CD4-positive, alpha-beta T cell (primary cell): ENCODE data around the gene VIPR2. TPM values are rescaled to one million over a fixed set of nuclear protein-coding genes. Genes with fewer than 3 reads are reported as not detected.

Experiments used
- ATAC-seq: fragments of 200-7000 bp; cut with Tn5 transposase; one replicate; pipeline ENCODE4 v1.10.0; 2022; ENCODE audit warnings: mild to moderate bottlenecking; ENCODE audit not compliant: poor library complexity
- CTCF ChIA-PET: fragments of 350-600 bp; sonication (Branson Sonifier 250); formaldehyde crosslinking; loops from one replicate; lab custom pipeline; 2021; ENCODE audit warnings: antibody characterized with exemption, inconsistent platforms; lab: Charles Lee
- POLR2A ChIA-PET: fragments of 350-600 bp; sonication (Branson Sonifier 250); formaldehyde crosslinking; loops from one replicate; lab custom pipeline; 2021; ENCODE audit warnings: antibody characterized with exemption, inconsistent platforms; lab: Charles Lee
- DNase-seq, 14 experiments: peaks; one replicate each; pipeline ENCODE4 v3.0.0-alpha.2; 2013 to 2020; ENCODE audit warnings: mixed read lengths in 2 of 14
- H3K27ac ChIP-seq, 2 donors: one replicate each; pipeline versions ENCODE4 v1.5.1 to v1.7.0; 2013; ENCODE audit warnings: low read length in 2 of 2, low read depth in 1 of 2, mild to moderate bottlenecking in 1 of 2
- H3K27me3 ChIP-seq, 2 experiments: 1 replicate in 1 of 2; 2 replicates in 1 of 2; pipeline versions ENCODE4 v1.6.1 to v1.7.0; 2013; ENCODE audit warnings: low read length in 2 of 2, control low read depth in 1 of 2, mild to moderate bottlenecking in 1 of 2, moderate library complexity in 1 of 2; ENCODE audit not compliant: insufficient read depth in 2 of 2, control insufficient read depth in 1 of 2
- H3K36me3 ChIP-seq: one replicate; pipeline ENCODE4 v1.6.1; 2013; ENCODE audit warnings: low read length, control low read depth; ENCODE audit not compliant: insufficient read depth
- H3K4me1 ChIP-seq: one replicate; pipeline ENCODE4 v1.6.1; 2013; ENCODE audit warnings: low read length, control low read depth; ENCODE audit not compliant: insufficient read depth
- H3K4me3 ChIP-seq: one replicate; pipeline ENCODE4 v1.5.1; 2013; ENCODE audit warnings: mild to moderate bottlenecking, low read length, moderate library complexity
- H3K9me3 ChIP-seq, 2 experiments: 1 replicate in 1 of 2; 2 replicates in 1 of 2; pipeline versions ENCODE4 v1.6.1 to v1.7.0; 2013; ENCODE audit warnings: low read length in 2 of 2, mild to moderate bottlenecking in 2 of 2, control low read depth in 1 of 2, moderate library complexity in 1 of 2; ENCODE audit not compliant: control insufficient read depth in 1 of 2, insufficient read depth in 1 of 2
- H3K27ac Mint-ChIP-seq: one replicate; pipeline ENCODE4 v1.8.0; 2020; ENCODE audit warnings: mixed read lengths
- H3K27me3 Mint-ChIP-seq: one replicate; pipeline ENCODE4 v1.8.0; 2021; ENCODE audit warnings: mixed read lengths
- H3K36me3 Mint-ChIP-seq: one replicate; pipeline ENCODE4 v1.8.0; 2021; ENCODE audit warnings: low read depth, mixed read lengths
- H3K4me1 Mint-ChIP-seq: one replicate; pipeline ENCODE4 v1.8.0; 2021; ENCODE audit warnings: low read depth, mixed read lengths
- H3K4me3 Mint-ChIP-seq: one replicate; pipeline ENCODE4 v1.8.0; 2020; ENCODE audit warnings: mild to moderate bottlenecking, mixed read lengths
- H3K9me3 Mint-ChIP-seq: one replicate; pipeline ENCODE4 v1.8.0; 2020; ENCODE audit warnings: mixed read lengths
- CTCF ChIP-seq: fragments of 200-600 bp; IDR thresholded peaks from one replicate; pipeline ENCODE4 v1.8.0; 2022; ENCODE audit warnings: antibody characterized with exemption, mild to moderate bottlenecking
- intact Hi-C, 2 experiments: fragments of 100-400 bp; cut with DNase I in 1 of 2; cut with micrococcal nuclease in 1 of 2; formaldehyde crosslinking; loops; one replicate each; pipeline versions ENCODE4 v1.15.1 to v1.9.0; 2023 to 2025; cut with DNase I, micrococcal nuclease
- total RNA-seq, 174 experiments: library from RNA in 2 of 174; stranded (reverse) in 2 of 174; gene quantifications; one replicate each; pipeline ENCODE4 v1.2.3 and lab custom pipeline; 2021 to 2026

Gene VIPR2
- total RNA-seq, 2 experiments from 2014 or later = 0.59 to 0.80 TPM

DNA sequence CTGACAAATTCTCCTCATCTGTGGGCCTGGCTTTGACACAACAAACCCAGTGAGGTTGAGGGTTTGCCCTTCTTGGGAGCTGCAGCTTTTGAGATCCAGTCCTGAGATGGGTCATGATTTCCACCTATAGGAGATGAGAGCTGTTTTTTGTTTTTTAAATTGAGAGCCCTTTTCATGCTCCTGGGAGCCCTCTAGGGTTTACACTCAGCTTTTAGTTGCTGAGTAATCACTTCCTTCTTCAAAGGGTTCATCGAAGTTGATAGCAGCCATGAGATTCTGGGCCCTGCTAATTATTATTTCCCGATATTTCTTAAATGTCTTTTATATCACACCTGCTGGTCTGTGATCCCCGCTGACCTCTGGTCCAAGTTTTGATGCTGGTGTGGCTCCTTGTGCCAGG is 47.3 kb upstream of the VIPR2 start:
- H3K27ac Mint-ChIP-seq = no peak overlapping the region
- ATAC-seq (no peak), DNase-seq (peak in 1 of 14 experiments; percentile 18)

GRCh38 chr7:159191236-159191635 is 46.6 kb upstream of the VIPR2 start:
- ATAC-seq = no peak
- H3K9me3 ChIP-seq = no peaks in the 10 kb centered on the region
- H3K4me1 ChIP-seq = peaks cover 15% of the 10 kb centered on the region
- no peak overlapping the region for H3K4me3 Mint-ChIP-seq
- peaks cover 27% of the 10 kb centered on the region for H3K4me1 Mint-ChIP-seq
- DNase-seq = no peak
- H3K36me3 ChIP-seq = no peaks in the 10 kb centered on the region
- intact Hi-C loops = no loop called here
- peaks cover 6% of the 10 kb centered on the region for H3K9me3 Mint-ChIP-seq
- ChIA-PET POLR2A (no interaction called here), CTCF (no interaction called here)
- H3K4me3 ChIP-seq = no peak overlapping the region
- H3K27ac ChIP-seq = no peak overlapping the region
- H3K27me3 Mint-ChIP-seq = peaks cover 4% of the 10 kb centered on the region
- H3K36me3 Mint-ChIP-seq = no peaks in the 10 kb centered on the region
- no peak overlapping the region for H3K27ac Mint-ChIP-seq
- H3K27me3 ChIP-seq = no peaks in the 10 kb centered on the region
- TF ChIP-seq CTCF = no peak

More for the DNA sequence above, 47.3 kb upstream of the VIPR2 start:
- no peaks in the 10 kb centered on the region for H3K27me3 ChIP-seq
- H3K27ac ChIP-seq = no peak overlapping the region
- no peak overlapping the region for H3K4me3 Mint-ChIP-seq
- ChIA-PET POLR2A (no interaction called here), CTCF (no interaction called here)
- H3K4me1 ChIP-seq = peaks cover 22% of the 10 kb centered on the region
- TF ChIP-seq CTCF = no peak
- H3K36me3 Mint-ChIP-seq = no peaks in the 10 kb centered on the region
- H3K4me3 ChIP-seq = no peak overlapping the region
- H3K27me3 Mint-ChIP-seq = no peaks in the 10 kb centered on the region
- H3K9me3 ChIP-seq = no peaks in the 10 kb centered on the region
- intact Hi-C loops = no loop called here
- H3K36me3 ChIP-seq = no peaks in the 10 kb centered on the region
- peaks cover 4% of the 10 kb centered on the region for H3K9me3 Mint-ChIP-seq
- peaks cover 34% of the 10 kb centered on the region for H3K4me1 Mint-ChIP-seq

GRCh38 chr7:159188011-159188410 is 43.3 kb upstream of the VIPR2 start:
- Mint-ChIP-seq H3K4me3 (no peak overlapping the region), H3K9me3 (peaks cover 6% of the 10 kb centered on the region), H3K4me1 (peaks cover 7% of the 10 kb centered on the region), H3K27me3 (peaks cover 28% of the 10 kb centered on the region), H3K36me3 (peaks cover 9% of the 10 kb centered on the region), H3K27ac (no peak overlapping the region)
- CTCF ChIA-PET = no interaction called here
- no peak for TF ChIP-seq CTCF
- H3K4me1 ChIP-seq = no peaks in the 10 kb centered on the region
- peaks cover 0 to 5% of the 10 kb centered on the region in 2 experiments for H3K27me3 ChIP-seq
- intact Hi-C loops = no loop called here
- H3K27ac ChIP-seq = no peak overlapping the region
- POLR2A ChIA-PET = no interaction called here
- H3K36me3 ChIP-seq = no peaks in the 10 kb centered on the region
- no peak overlapping the region for H3K4me3 ChIP-seq
- DNase-seq (no peak), ATAC-seq (no peak)
- no peaks in the 10 kb centered on the region for H3K9me3 ChIP-seq
